ENCODE measurements around the gene WDR81. TPM values are rescaled to one million over a fixed set of nuclear protein-coding genes. Genes with fewer than 3 reads are reported as not detected.
A peak's percentile ranks its signal among the peaks of the same experiment; 100 is the strongest.
"Not testable (repeated sequence)": the region's sequence is repeated elsewhere in the genome, so short reads cannot be mapped to it uniquely, and the experiment has no call there.

WDR81 gene
- total and polyA plus RNA-seq, 5 donors: 9.2 to 11.2 (median 10.9) TPM

GRCh38 chr17:1758807-1759206 is 34.3 kb downstream of the WDR81 start:
- intact Hi-C loops (cut with DNase I): no loop called here
- Histone ChIP-seq H3K4me3 (ENCODE audit: low read length) (no peak overlapping the region), H3K9me3 (ENCODE audit: control insufficient read depth, low read length) (no peaks in the 10 kb centered on the region), H3K4me1 (ENCODE audit: control insufficient read depth, insufficient read depth, low read length) (no peaks in the 10 kb centered on the region), H3K27ac (ENCODE audit: low read length) (no peak overlapping the region), H3K27me3 (ENCODE audit: control insufficient read depth, insufficient read depth) (no peaks in the 10 kb centered on the region)
- DNase-seq (no peak), ATAC-seq (no peak)
- 63% methylated on average over 15 of the region's 15 CpGs for WGBS

GRCh38 chr17:1759529-1759928 is 35.0 kb downstream of the WDR81 start:
- DNase-seq: no peak
- 89% methylated on average over 5 of the region's 5 CpGs for WGBS
- Histone ChIP-seq H3K4me3 (ENCODE audit: low read length) (no peak overlapping the region), H3K4me1 (ENCODE audit: control insufficient read depth, insufficient read depth, low read length) (peaks cover 3% of the 10 kb centered on the region), H3K27me3 (ENCODE audit: control insufficient read depth, insufficient read depth) (no peaks in the 10 kb centered on the region), H3K9me3 (ENCODE audit: control insufficient read depth, low read length) (no peaks in the 10 kb centered on the region), H3K27ac (ENCODE audit: low read length) (no peak overlapping the region)
- intact Hi-C loops (cut with DNase I): no loop called here
- no peak for ATAC-seq

- peaks cover 3% of the 10 kb centered on the region for H3K4me1 ChIP-seq (ENCODE audit: control insufficient read depth, insufficient read depth, low read length)
- H3K27ac ChIP-seq (ENCODE audit: low read length): peak overlapping the region; percentile 45
- no peaks in the 10 kb centered on the region for H3K9me3 ChIP-seq (ENCODE audit: control insufficient read depth, low read length)
- WGBS: 50% methylated on average over 21 of the region's 21 CpGs
- peak; percentile 53 to 62 for ATAC-seq
- DNase-seq: peak; percentile 75 to 87 (median 86)
- H3K27me3 ChIP-seq (ENCODE audit: control insufficient read depth, insufficient read depth): no peaks in the 10 kb centered on the region
- peak overlapping the region; percentile 59 for H3K4me3 ChIP-seq (ENCODE audit: low read length)
- intact Hi-C loops (cut with DNase I): no loop called here
These were observed 37.9 kb downstream of the WDR81 start for GRCh38 chr17:1762233-1762900.

- Histone ChIP-seq H3K9me3 (ENCODE audit: control insufficient read depth, low read length) (no peaks in the 10 kb centered on the region), H3K27ac (ENCODE audit: low read length) (peak overlapping the region; percentile 38), H3K4me1 (ENCODE audit: control insufficient read depth, insufficient read depth, low read length) (peaks cover 3% of the 10 kb centered on the region), H3K4me3 (ENCODE audit: low read length) (peak overlapping the region; percentile 59), H3K27me3 (ENCODE audit: control insufficient read depth, insufficient read depth) (no peaks in the 10 kb centered on the region)
- ATAC-seq (peak; percentile 39 to 57), DNase-seq (peak; percentile 64 to 87 (median 74))
- intact Hi-C loops (cut with DNase I): no loop called here
- WGBS: 53% methylated on average over 22 of the region's 22 CpGs
These were observed 38.7 kb downstream of the WDR81 start for GRCh38 chr17:1762901-1763898.

GRCh38 chr17:1764284-1764683 is 39.8 kb downstream of the WDR81 start:
- no peak overlapping the region for H3K4me3 ChIP-seq (ENCODE audit: low read length)
- H3K27ac ChIP-seq (ENCODE audit: low read length): peak overlapping the region; percentile 38
- whole genome bisulfite sequencing: 22% methylated on average over 11 of the region's 11 CpGs
- peaks cover 3% of the 10 kb centered on the region for H3K4me1 ChIP-seq (ENCODE audit: control insufficient read depth, insufficient read depth, low read length)
- ATAC-seq (peak; percentile 67 to 85), DNase-seq (peak; percentile 82 to 89 (median 88))
- H3K9me3 ChIP-seq (ENCODE audit: control insufficient read depth, low read length): no peaks in the 10 kb centered on the region
- intact Hi-C loops (cut with DNase I): no loop called here
- H3K27me3 ChIP-seq (ENCODE audit: control insufficient read depth, insufficient read depth): no peaks in the 10 kb centered on the region

- H3K4me3 ChIP-seq (ENCODE audit: low read length); intact Hi-C loops (cut with DNase I); ATAC-seq; H3K9me3 ChIP-seq (ENCODE audit: control insufficient read depth, low read length); H3K27me3 ChIP-seq (ENCODE audit: control insufficient read depth, insufficient read depth); H3K4me1 ChIP-seq (ENCODE audit: control insufficient read depth, insufficient read depth, low read length); DNase-seq: not testable (repeated sequence)
- peak overlapping the region; percentile 38 for H3K27ac ChIP-seq (ENCODE audit: low read length)
- 84% methylated on average over 7 of the region's 7 CpGs for WGBS
These were observed 40.2 kb downstream of the WDR81 start for GRCh38 chr17:1764705-1765104.

- no peak overlapping the region for H3K4me3 ChIP-seq (ENCODE audit: low read length)
These were observed 41.1 kb downstream of the WDR81 start for GRCh38 chr17:1765576-1765975.

GRCh38 chr17:1766382-1767135 is 42.1 kb downstream of the WDR81 start:
- Histone ChIP-seq H3K4me1 (ENCODE audit: control insufficient read depth, insufficient read depth, low read length) (peaks cover 3% of the 10 kb centered on the region), H3K27me3 (ENCODE audit: control insufficient read depth, insufficient read depth) (no peaks in the 10 kb centered on the region), H3K4me3 (ENCODE audit: low read length) (no peak overlapping the region), H3K9me3 (ENCODE audit: control insufficient read depth, low read length) (no peaks in the 10 kb centered on the region), H3K27ac (ENCODE audit: low read length) (no peak overlapping the region)
- DNase-seq (peak; percentile 73 to 90 (median 87)), ATAC-seq (peak in 1 of 2 donors; percentile 14)
- WGBS: 69% methylated on average over 21 of the region's 21 CpGs
- intact Hi-C loops (cut with DNase I): no loop called here

More at GRCh38 chr17:1765576-1765975, 41.1 kb downstream of the WDR81 start:
- Histone ChIP-seq H3K27ac (ENCODE audit: low read length) (no peak overlapping the region), H3K27me3 (ENCODE audit: control insufficient read depth, insufficient read depth) (no peaks in the 10 kb centered on the region), H3K4me1 (ENCODE audit: control insufficient read depth, insufficient read depth, low read length) (peaks cover 3% of the 10 kb centered on the region), H3K9me3 (ENCODE audit: control insufficient read depth, low read length) (no peaks in the 10 kb centered on the region)
- DNase-seq: no peak
- intact Hi-C loops (cut with DNase I): no loop called here
- no peak for ATAC-seq
- WGBS: 90% methylated on average over 3 of the region's 3 CpGs

- no peak for DNase-seq
These were observed 42.9 kb downstream of the WDR81 start for GRCh38 chr17:1767358-1767757.

GRCh38 chr17:1769822-1770477 is 45.4 kb downstream of the WDR81 start:
- Histone ChIP-seq H3K4me1 (ENCODE audit: control insufficient read depth, insufficient read depth, low read length) (no peaks in the 10 kb centered on the region), H3K27ac (ENCODE audit: low read length) (no peak overlapping the region), H3K27me3 (ENCODE audit: control insufficient read depth, insufficient read depth) (no peaks in the 10 kb centered on the region), H3K4me3 (ENCODE audit: low read length) (no peak overlapping the region), H3K9me3 (ENCODE audit: control insufficient read depth, low read length) (no peaks in the 10 kb centered on the region)
- DNase-seq (no peak), ATAC-seq (no peak)
- intact Hi-C loops (cut with DNase I): no loop called here
- 41% methylated on average over 21 of the region's 21 CpGs for WGBS

More at GRCh38 chr17:1767358-1767757, 42.9 kb downstream of the WDR81 start:
- ATAC-seq: no peak
- 89% methylated on average over 12 of the region's 12 CpGs for WGBS
- intact Hi-C loops (cut with DNase I): no loop called here
- no peak overlapping the region for H3K27ac ChIP-seq (ENCODE audit: low read length)
- H3K27me3 ChIP-seq (ENCODE audit: control insufficient read depth, insufficient read depth): no peaks in the 10 kb centered on the region
- no peaks in the 10 kb centered on the region for H3K9me3 ChIP-seq (ENCODE audit: control insufficient read depth, low read length)
- H3K4me1 ChIP-seq (ENCODE audit: control insufficient read depth, insufficient read depth, low read length): peaks cover 3% of the 10 kb centered on the region
- H3K4me3 ChIP-seq (ENCODE audit: low read length): no peak overlapping the region
